OCI-LY7 (cell line): ENCODE data around the gene SAE1.

Source experiments
- EZH2phosphoT487 ChIP-seq: fragments of 200-600 bp; sonication (generic); IDR thresholded peaks from 2 replicates; pipeline ENCODE4 v1.6.1; 2018; ENCODE audit warnings: low read depth, borderline replicate concordance, mild to moderate bottlenecking, mixed run types, antibody characterized with exemption, low read length, moderate library complexity, mixed read lengths
- TF ChIP-seq, protein P1 (sequence below): fragments of 200-600 bp; sonication (generic); conservative IDR thresholded peaks from 2 replicates; pipeline ENCODE4 v1.5.1; 2014; ENCODE audit warnings: mild to moderate bottlenecking, antibody characterized with exemption, low read length, moderate library complexity, mixed read lengths

DNA sequence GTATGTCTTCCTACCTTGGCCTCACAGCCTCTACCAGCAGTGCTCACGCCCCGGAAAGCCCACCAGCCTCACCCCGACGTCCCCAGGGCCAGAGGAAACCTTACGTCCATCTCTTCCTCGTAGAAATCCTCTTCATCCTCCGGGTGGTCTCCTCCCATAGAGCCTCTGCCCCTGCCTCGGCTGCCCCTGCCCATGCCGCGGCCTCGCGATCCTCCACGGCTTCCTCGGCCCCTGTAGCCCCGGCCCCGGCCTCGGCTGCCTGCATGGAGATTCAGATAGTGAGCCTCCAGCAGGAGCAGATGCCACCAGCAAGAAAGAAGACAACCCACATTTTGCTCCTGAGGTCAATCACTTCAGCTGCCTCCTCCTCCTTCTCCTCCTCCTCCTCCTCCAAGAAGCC lies 44.4 kb upstream of the SAE1 start:
- TF ChIP-seq EZH2phosphoT487, result no peak
- TF ChIP-seq, protein P1, sequence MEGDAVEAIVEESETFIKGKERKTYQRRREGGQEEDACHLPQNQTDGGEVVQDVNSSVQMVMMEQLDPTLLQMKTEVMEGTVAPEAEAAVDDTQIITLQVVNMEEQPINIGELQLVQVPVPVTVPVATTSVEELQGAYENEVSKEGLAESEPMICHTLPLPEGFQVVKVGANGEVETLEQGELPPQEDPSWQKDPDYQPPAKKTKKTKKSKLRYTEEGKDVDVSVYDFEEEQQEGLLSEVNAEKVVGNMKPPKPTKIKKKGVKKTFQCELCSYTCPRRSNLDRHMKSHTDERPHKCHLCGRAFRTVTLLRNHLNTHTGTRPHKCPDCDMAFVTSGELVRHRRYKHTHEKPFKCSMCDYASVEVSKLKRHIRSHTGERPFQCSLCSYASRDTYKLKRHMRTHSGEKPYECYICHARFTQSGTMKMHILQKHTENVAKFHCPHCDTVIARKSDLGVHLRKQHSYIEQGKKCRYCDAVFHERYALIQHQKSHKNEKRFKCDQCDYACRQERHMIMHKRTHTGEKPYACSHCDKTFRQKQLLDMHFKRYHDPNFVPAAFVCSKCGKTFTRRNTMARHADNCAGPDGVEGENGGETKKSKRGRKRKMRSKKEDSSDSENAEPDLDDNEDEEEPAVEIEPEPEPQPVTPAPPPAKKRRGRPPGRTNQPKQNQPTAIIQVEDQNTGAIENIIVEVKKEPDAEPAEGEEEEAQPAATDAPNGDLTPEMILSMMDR, result no peak
